Measurements from ENCODE around the gene GNB1L.

GNB1L gene

GRCh38 chr22:19875531-19876313, 21.0 kb upstream of the GNB1L start:
- no peak for DNase-seq

GRCh38 chr22:19875061-19875530, 20.4 kb upstream of the GNB1L start:
- DNase-seq: no peak

GRCh38 chr22:19874307-19875060, 19.8 kb upstream of the GNB1L start:
- DNase-seq: no peak

- no peak for DNase-seq
Measured at GRCh38 chr22:19873960-19874306, 19.3 kb upstream of the GNB1L start.

- DNase-seq: no peak
Measured at GRCh38 chr22:19873138-19873959, 18.7 kb upstream of the GNB1L start.

GRCh38 chr22:19872779-19873137, 18.1 kb upstream of the GNB1L start:
- DNase-seq: no peak

- no peak for DNase-seq
Measured at GRCh38 chr22:19871845-19872778, 17.4 kb upstream of the GNB1L start.

- no peak for DNase-seq
Measured at GRCh38 chr22:19871023-19871844, 16.6 kb upstream of the GNB1L start.

GRCh38 chr22:19870153-19871022, 15.7 kb upstream of the GNB1L start:
- no peak for DNase-seq

- DNase-seq: no peak
Measured at GRCh38 chr22:19869497-19870152, 15.0 kb upstream of the GNB1L start.

GRCh38 chr22:19868773-19869471, 14.2 kb upstream of the GNB1L start:
- DNase-seq: no peak

- DNase-seq: no peak
Measured at GRCh38 chr22:19868333-19868732, 13.7 kb upstream of the GNB1L start.

GRCh38 chr22:19867617-19868016, 12.9 kb upstream of the GNB1L start:
- DNase-seq: no peak

- DNase-seq: no peak
Measured at GRCh38 chr22:19866665-19867009, 12.0 kb upstream of the GNB1L start.

GRCh38 chr22:19865141-19865829, 10.6 kb upstream of the GNB1L start:
- no peak for DNase-seq

GRCh38 chr22:19864538-19865106, 9.9 kb upstream of the GNB1L start:
- DNase-seq: no peak

- no peak for DNase-seq
Measured at GRCh38 chr22:19863571-19863970, 8.9 kb upstream of the GNB1L start.

GRCh38 chr22:19862619-19863246, 8.1 kb upstream of the GNB1L start:
- DNase-seq: no peak

Measured in KG1 (cell line).